Panc1 (cell line): ENCODE measurements around the gene LRFN3.

Experiments
- CTCF ChIP-seq: fragments of 450-650 bp; IDR thresholded peaks from 2 replicates; pipeline ENCODE4 v1.5.1; 2017; ENCODE audit warnings: mild to moderate bottlenecking
- POLR2AphosphoS5 ChIP-seq: IDR thresholded peaks from 2 replicates; pipeline ENCODE4 v1.6.1; 2012; ENCODE audit warnings: mild to moderate bottlenecking, low read depth, low read length, moderate library complexity
- REST ChIP-seq, 2 experiments: IDR thresholded peaks; 2 replicates each; pipeline ENCODE4 v1.6.1; 2011 to 2012; ENCODE audit warnings: low read depth in 2 of 2, control low read depth in 1 of 2, low read length in 1 of 2, mild to moderate bottlenecking in 1 of 2, moderate library complexity in 1 of 2; ENCODE audit not compliant: insufficient read depth in 1 of 2
- SIN3A ChIP-seq: IDR thresholded peaks from 2 replicates; pipeline ENCODE4 v1.6.1; 2012; ENCODE audit warnings: low read depth, mild to moderate bottlenecking, low read length, moderate library complexity, borderline replicate concordance; ENCODE audit not compliant: insufficient read depth

- no peak for TF ChIP-seq CTCF
- no peak for TF ChIP-seq POLR2AphosphoS5
- no peak for TF ChIP-seq REST (IDR thresholded peaks at IDR 0.05; ENCODE audit: insufficient read depth in 1 of 2, low read depth in 2 of 2, low read length in 1 of 2)
- no peak for TF ChIP-seq SIN3A
These were observed 49.0 kb upstream of the LRFN3 start for GRCh38 chr19:35887197-35887596.
